D721Med (cell line): ENCODE data around the gene SAMD14.

Source experiments
- DNase-seq: peaks from one replicate; pipeline ENCODE4 v3.0.0; 2011; ENCODE audit warnings: low spot score; ENCODE audit not compliant: insufficient read length
- FAIRE-seq: peaks from 2 replicates; lab custom pipeline; 2011; peaks lifted over from hg19 to GRCh38; lab: Jason Lieb, UNC
- TF ChIP-seq, protein P1 (sequence below): IDR thresholded peaks from 2 replicates; pipeline ENCODE4 v1.5.1; 2012; ENCODE audit warnings: mild to moderate bottlenecking, control low read depth; ENCODE audit not compliant: insufficient read depth; ENCODE audit errors: missing control alignments

Gene SAMD14

DNA sequence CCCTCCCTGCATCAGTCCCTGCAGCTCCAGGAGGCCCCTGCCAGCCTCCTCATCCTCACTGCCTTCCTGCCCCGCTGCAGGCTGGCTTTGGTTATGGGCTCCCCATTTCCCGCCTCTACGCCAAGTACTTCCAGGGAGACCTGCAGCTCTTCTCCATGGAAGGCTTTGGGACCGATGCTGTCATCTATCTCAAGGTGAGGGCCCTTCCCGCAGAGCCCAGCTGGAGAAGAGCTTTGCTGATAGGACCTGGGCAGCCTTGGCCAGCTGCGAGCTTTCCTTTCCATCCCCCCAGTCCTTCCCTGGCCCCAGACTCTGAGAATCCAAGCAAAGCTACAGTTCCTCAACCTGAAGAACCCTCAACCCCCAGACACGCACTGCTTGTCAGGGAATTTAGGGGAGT, 20.8 kb downstream of the SAMD14 start:
- DNase-seq (no peak), FAIRE-seq (no peak)
- TF ChIP-seq, protein P1, sequence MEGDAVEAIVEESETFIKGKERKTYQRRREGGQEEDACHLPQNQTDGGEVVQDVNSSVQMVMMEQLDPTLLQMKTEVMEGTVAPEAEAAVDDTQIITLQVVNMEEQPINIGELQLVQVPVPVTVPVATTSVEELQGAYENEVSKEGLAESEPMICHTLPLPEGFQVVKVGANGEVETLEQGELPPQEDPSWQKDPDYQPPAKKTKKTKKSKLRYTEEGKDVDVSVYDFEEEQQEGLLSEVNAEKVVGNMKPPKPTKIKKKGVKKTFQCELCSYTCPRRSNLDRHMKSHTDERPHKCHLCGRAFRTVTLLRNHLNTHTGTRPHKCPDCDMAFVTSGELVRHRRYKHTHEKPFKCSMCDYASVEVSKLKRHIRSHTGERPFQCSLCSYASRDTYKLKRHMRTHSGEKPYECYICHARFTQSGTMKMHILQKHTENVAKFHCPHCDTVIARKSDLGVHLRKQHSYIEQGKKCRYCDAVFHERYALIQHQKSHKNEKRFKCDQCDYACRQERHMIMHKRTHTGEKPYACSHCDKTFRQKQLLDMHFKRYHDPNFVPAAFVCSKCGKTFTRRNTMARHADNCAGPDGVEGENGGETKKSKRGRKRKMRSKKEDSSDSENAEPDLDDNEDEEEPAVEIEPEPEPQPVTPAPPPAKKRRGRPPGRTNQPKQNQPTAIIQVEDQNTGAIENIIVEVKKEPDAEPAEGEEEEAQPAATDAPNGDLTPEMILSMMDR: no peak

GRCh38 chr17:50108556-50108955, 21.4 kb downstream of the SAMD14 start:
- TF ChIP-seq, protein P1: no peak
- FAIRE-seq: no peak
- no peak for DNase-seq

- FAIRE-seq (no peak), DNase-seq (no peak)
- TF ChIP-seq, protein P1: no peak
Observed at GRCh38 chr17:50107790-50108414, 22.1 kb downstream of the SAMD14 start.

- TF ChIP-seq, protein P1: no peak
- FAIRE-seq: no peak
- no peak for DNase-seq
Observed at GRCh38 chr17:50106393-50107131, 23.4 kb downstream of the SAMD14 start.

GRCh38 chr17:50105811-50106210, 24.1 kb downstream of the SAMD14 start:
- TF ChIP-seq, protein P1: no peak
- DNase-seq (no peak), FAIRE-seq (no peak)

- TF ChIP-seq, protein P1: no peak
- FAIRE-seq: no peak
Observed at GRCh38 chr17:50103941-50104340, 26.0 kb downstream of the SAMD14 start.

GRCh38 chr17:50103252-50103651, 26.7 kb downstream of the SAMD14 start:
- no peak for FAIRE-seq
- no peak for DNase-seq
- TF ChIP-seq, protein P1: no peak

More at GRCh38 chr17:50103941-50104340, 26.0 kb downstream of the SAMD14 start:
- no peak for DNase-seq
